ENCODE results near the gene ANK2. TPM values are rescaled to one million over a fixed set of nuclear protein-coding genes. Genes with fewer than 3 reads are reported as not detected.

Gene ANK2
- total and polyA plus RNA-seq, 2 experiments from 2014 or later, result 7.7 to 40.4 TPM

GRCh38 chr4:113410686-113411085 is 361.2 kb downstream of the ANK2 start:
- Histone ChIP-seq H4K20me1 (replicated peaks; ENCODE audit: insufficient read depth) (no peaks in the 10 kb centered on the region), H3K4me2 (no peak overlapping the region), H3K36me3 (ENCODE audit: insufficient read depth) (no peaks in the 10 kb centered on the region), H3K27me3 (ENCODE audit: insufficient read depth) (no peaks in the 10 kb centered on the region), H2AFZ (peak overlapping the region; percentile 44), H3K9me2 (ENCODE audit: insufficient read depth) (no peaks in the 10 kb centered on the region; the same call in 1 of the 2 replicates), H3K4me3 (no peak overlapping the region), H3K27ac (ENCODE audit: low read depth) (no peak overlapping the region), H3K79me2 (replicated peaks; ENCODE audit: insufficient read depth) (no peaks in the 10 kb centered on the region), H3F3A (replicated peaks; ENCODE audit: low read depth) (no peaks in the 10 kb centered on the region), H3K4me1 (ENCODE audit: insufficient read depth) (no peaks in the 10 kb centered on the region)
- H3K36me3 Mint-ChIP-seq (ENCODE audit: low read depth), result no peaks in the 10 kb centered on the region
- H3K9me3 Mint-ChIP-seq, result no peaks in the 10 kb centered on the region
- ATAC-seq (no peak), DNase-seq (ENCODE audit: low spot score) (no peak)
- H3K27ac Mint-ChIP-seq, result no peak overlapping the region
- TF ChIP-seq NANOG (IDR thresholded peaks at IDR 0.05; ENCODE audit: borderline replicate concordance) (no peak), REST (IDR thresholded peaks at IDR 0.05; ENCODE audit: unreplicated experiment) (no peak), CTCF (conservative IDR thresholded peaks at IDR 0.05; ENCODE audit: low read depth in 2 of 2) (no peak), EZH2phosphoT487 (IDR thresholded peaks at IDR 0.05; ENCODE audit: unreplicated experiment) (no peak), STAT1 (IDR thresholded peaks at IDR 0.05; ENCODE audit: unreplicated experiment) (no peak), ETS1 (IDR thresholded peaks at IDR 0.05) (no peak), ZNF114 (CRISPR knock-in tag; IDR thresholded peaks at IDR 0.05) (no peak), ZNF331 (CRISPR knock-in tag; IDR thresholded peaks at IDR 0.05; ENCODE audit: low read depth) (no peak), EZH2 (IDR thresholded peaks at IDR 0.05; ENCODE audit: low read depth, unreplicated experiment) (no peak), JUNB (IDR thresholded peaks at IDR 0.05; ENCODE audit: unreplicated experiment) (no peak), POLR2AphosphoS5 (IDR thresholded peaks at IDR 0.05; ENCODE audit: low read depth) (no peak), CREB1 (CRISPR knock-in tag; IDR thresholded peaks at IDR 0.05; ENCODE audit: low read depth) (no peak), ZNF462 (CRISPR knock-in tag; IDR thresholded peaks at IDR 0.05) (no peak)
- H3K4me1 Mint-ChIP-seq, result peaks cover 15% of the 10 kb centered on the region
- H3K27me3 Mint-ChIP-seq (ENCODE audit: insufficient read depth, low read depth, poor library complexity), result no peaks in the 10 kb centered on the region
- no peak overlapping the region for H3K4me3 Mint-ChIP-seq
